ENCODE results near the gene CCDC106.

Gene CCDC106

DNA sequence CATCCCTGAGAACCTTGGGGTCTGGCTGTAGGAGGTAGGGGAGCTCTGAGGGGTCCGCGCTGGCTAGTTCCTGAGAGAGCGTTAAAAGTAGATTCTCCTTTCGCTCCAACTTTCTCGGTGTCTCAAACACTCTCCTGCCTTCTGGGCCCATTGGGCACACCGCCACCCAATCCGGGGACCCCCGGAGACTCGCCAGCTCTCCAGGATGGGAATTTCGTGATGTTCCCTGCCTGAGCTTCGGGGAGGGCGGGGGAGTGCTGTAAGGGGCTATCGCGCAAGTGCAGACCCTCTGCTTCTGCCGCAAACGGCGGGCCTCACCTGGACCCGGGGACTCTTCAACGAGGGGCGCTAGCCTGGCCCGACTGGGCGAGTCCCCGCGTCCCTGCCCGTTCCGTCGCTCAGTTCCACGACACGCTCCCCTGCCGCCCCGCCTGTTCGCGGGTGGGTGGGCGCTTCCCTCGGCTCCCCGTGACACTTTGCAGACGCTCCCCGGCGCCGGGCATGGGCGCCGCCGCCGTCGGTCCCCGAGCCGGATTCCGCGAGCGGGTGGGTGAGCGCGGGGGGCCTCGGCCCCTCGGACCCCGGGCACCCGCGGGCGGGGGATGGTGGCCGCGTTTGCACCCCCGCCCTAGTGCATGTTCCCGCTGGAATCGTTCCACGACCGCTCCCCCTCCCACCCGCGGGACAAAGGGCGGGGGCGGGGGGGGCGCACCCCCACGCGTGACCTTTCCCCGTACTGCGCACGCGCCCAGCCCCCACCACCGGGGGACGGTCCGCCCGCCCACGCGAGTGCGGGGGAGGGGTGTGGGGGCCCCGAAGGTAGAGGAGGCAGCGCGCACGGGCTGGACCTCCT lies at the start of gene CCDC106:
Gene CCDC106 (plus strand): TSS at position 481 of the 853 bp plus-strand sequence. CDS start 835 bp downstream, outside the sequence.
- peak; percentile 68 to 75 for DNase-seq

DNA sequence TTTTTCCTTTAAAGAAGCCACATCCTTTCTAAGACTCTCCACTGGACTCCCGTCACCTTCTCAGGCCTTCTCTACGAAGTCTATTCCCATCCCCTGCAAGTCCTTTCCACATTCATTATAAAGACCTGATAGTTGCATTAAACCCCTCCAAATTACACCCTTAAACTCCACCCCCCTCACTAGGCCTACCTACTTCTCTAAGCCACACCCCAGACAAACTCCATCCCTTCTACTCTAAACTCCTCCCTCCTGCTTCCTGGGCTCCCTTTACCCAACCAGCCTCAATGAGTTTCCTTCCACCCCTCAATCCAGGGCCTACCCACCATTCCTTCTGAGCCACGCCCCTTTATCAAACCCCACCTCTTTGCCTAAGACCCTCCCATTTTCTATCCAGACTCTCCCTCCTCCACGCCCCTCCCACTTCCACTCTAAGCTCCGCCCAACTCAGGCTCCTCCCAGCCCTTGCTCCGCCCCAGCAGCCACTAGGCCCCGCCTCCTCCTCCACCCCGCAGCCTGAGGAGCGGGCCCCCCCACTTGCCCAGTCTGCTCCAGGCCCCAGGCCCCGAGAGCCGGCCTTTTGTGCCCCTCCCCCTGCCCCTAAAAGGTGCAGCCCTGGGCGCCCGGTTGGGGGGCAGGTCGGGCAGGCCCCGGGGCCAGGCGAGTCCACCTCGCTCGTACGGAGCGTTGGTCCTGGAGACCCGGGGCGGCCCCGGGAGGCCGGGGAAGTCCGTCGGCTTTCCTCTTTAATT lies 49.1 kb upstream of the CCDC106 start:
- DNase-seq: peak; percentile 97

DNA sequence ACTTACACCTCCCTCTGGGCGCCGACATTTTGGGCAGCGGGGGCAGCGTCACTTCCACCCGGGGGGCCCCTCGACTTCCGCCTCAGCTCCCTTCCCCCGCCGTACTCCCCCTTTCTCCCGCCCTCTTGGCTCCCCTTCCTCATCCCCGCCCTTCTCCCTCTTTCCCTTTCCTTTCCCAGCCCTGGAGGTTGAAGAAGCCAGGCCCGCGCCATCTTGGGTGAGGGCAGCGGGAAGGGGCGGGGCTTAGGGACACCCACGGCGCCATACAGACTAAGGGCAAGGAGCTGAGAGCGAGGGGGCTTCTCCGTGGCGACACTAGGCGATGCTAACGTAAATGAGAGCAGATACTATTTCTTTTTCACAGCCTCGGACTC lies 48.6 kb upstream of the CCDC106 start, which contains the start of gene FIZ1:
Gene FIZ1 (minus strand): TSS at position 50 of the 374 bp plus-strand sequence. CDS start 1,652 bp downstream, outside the sequence.
- peak; percentile 97 for DNase-seq

DNA sequence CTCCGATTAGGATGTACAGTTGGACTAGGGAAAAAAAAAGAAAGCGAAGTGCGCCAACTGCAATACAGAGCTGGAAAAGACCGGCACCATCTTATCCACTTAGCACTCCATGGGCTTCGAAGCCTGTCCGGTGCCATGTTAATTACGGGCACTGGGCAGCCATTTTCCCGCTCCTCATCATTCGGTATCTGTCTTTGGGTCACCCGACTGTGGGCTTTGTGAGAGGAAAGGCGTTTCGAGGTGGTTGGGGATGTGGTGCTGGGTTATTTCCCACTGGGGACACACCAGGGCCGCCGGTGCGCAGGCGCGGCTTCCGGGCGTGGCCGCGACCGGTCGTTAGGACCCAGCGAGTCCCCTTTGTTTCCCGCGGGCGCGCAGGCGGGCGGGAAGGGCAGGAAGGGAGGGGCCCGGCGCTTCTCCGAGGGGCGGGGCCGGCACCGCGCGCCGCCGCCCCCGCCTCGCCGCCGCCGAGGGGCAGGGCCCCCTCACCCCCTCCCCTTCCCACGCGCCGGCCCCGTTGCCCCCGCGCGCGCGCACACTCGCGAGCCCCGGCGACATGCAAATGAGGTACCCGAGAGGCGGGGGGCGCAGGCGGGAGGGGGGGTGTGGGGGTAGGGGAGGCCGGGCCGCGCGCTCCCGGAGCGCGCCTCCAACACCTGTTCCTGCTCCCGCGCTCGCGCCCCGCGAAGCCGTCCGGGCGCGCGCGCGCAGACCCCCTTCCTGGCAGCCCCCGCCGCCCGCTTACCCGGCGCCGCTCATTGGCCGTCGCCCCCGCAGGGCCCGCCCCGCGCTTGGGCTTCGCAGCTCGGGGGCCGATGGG lies 48.0 kb upstream of the CCDC106 start, which contains the start of gene ZNF524:
Gene ZNF524 (plus strand): TSS at position 447 of the 820 bp plus-strand sequence. CDS start 1,825 bp downstream, outside the sequence.
- peak; percentile 82 to 86 for DNase-seq

DNA sequence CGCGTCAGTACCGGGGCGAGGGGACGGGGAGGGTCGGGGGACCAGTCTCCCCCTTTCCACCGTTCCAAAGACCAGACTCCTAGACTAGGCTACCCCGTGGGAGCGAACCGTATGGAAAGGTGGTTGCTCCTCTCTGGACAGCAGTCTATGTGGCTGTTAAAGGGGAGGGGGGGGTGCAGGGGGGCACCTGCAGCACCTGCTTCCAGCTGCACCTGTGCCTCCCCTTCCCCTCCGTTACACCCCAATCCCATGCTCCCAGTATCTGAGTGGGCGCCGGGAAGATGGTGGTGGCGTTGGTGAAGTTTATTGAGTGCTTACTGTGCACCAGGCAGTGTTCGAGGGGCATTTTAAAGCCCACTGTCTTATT lies 47.4 kb upstream of the CCDC106 start:
- no peak for DNase-seq

DNA sequence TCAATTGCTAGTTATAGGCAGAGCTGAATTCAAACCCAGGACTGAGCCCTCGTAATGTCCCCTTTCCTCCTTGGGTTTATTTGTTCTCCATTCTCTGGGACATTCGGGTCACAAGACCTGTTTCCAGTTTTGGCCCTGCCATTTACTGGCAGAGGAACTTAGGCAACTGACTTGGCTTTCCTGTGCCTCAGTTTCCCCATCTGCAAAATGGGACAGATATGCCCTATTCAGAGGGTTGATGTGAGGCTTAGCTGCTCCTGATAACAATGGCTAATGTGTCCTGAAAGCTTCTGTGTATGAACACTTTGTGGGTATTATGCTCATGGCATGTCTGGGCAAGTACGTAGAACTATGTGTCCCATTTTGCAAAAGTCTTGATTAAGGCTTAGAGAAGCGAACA lies 46.9 kb upstream of the CCDC106 start:
- DNase-seq: no peak

DNA sequence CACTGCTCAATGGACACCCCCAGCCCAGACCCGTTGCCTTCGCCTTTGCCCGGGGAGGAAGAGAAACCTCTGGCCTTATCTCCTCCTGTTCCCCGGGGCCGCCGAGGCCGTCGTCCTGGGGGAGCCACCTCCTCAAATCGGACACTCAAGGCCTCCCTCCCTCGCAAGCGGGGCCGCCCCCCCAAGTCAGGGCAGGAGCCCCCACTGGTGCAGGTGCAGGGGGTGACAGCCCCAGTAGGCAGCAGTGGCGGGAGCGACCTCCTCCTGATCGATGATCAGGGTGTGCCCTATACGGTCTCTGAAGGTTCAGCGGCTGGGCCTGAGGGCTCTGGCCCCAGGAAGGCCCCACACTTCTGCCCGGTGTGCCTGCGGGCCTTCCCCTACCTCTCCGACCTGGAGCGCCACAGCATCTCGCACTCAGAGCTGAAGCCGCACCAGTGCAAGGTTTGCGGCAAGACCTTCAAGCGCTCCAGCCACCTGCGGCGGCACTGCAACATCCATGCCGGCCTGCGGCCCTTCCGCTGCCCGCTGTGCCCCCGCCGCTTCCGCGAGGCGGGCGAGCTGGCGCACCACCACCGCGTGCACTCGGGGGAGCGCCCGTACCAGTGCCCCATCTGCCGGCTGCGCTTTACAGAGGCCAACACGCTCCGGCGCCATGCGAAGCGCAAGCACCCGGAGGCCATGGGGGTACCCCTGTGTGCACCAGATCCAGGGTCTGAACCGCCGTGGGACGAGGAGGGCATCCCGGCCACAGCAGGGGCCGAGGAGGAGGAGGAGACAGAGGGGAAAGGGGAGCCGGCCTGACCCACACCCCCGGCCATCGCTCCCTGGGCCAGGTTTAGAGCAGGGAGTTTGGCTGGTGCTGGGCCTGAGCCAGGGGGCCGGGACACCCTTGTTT lies 45.7 kb upstream of the CCDC106 start:
- no peak for DNase-seq

DNA sequence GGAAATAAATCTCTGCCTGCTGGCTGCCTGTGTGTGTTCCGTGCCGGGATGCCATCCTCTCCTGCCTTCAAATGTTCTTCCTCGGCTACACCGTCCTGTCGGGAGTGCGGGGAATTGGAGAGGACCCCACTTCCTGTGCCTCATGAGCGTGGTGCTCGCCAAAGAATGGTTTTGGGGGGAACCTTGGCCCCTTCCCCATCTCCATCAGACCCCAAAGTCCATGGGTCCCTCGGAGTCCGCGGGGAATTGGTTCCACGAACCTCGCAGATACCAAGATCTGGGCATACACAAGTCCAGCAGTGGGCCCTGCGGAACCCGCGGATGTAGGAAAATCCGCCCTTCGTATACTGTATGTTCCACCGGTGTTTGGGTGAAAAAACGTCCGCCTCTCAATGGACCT lies 44.9 kb upstream of the CCDC106 start:
- DNase-seq: no peak

DNA sequence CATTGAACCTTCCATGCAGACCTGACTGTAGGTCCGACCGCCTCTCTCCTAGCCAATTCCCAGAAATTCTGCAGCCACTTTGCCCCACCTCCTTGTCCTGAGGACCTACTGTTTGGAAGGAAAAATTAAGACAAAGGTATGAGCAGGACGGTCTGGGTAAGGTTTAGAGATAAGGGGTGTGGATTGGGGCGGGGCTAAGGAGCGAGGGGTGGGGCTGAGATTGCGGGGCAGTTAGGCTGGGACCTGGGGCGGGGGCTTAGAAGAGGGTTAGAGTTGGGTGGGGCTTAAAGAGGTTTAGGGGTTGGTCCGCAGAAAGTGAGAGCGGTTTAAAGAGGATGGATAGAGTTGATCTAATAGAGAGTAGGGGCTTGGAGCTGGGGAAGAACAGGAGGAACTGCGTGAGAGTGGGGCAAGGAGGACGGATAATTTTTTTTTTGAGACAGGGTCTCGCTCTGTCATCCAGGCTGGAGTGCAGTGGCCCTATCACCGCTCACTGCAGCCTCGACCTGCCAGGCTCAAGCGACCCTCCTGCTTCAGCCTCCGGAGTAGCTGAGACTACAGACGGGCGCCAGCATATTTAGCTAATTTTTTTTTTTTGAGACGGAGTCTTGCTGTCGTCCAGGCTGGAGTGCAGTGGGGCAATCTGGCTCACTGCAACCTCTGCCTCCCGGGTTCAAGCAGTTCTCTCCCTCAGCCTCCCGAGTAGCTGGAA lies 44.3 kb upstream of the CCDC106 start:
- no peak for DNase-seq

DNA sequence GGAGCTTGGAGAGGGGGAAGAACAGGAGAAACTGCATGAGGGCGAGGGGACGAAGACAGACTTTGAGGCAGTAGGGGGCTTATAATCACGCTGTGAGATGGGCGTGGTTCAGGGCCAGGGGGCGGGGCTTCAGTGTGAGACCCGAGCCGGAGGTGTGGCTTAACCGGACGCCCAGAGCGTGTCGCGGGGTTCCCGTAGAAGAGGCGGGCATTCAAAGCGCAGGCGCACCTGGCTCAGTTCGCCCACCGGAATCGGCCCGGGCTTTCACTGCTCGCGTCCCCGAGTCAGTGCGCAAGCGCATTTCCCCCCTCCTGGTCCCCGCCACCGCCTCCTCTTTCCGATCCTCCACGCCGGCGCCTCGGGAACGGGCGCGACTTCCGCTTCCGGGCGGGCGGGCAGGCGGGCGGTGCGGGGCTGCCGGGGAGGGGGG lies 42.8 kb upstream of the CCDC106 start:
- DNase-seq: peak; percentile 95 to 99

DNA sequence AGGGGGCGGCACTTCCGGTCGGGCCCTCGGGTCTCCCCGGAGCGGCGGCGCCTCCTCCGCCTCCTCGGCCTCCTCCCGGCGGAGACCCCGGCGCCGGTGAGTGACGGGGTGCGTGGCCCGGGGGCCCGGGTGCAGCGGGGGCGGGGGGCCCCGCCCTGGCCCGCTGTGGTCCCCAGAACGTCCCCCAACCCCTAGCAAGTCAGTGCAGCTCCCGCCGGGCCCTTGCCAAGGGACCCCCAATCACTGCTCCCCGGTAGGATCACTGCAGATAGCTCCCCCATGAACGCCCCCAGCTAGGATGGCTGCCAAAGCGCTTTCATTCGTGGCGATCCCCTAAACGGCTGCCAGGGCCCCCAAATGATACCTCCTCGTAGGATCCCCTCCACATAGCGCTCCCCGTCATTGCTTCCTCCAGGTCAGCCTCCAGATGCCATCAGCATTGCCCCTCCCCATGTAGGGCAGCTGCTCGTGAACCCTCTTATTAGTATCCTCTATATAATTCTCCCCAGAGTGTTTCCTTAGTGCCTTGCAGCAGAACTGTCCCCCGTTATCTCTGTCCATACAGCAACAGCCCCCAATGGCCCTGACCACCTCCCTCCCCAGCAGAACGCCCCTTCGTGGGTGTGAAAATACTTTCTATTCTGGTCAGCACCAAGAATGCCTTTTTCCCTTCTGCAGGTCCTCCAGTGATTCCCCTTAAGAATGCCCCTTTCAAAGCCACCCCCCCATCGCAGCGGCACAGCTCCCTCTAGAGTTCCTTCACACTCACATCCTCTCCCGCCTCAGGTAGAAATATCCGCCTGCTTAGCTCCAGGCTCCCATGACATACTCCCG lies 42.2 kb upstream of the CCDC106 start, which contains the start of gene ZNF865:
Gene ZNF865 (plus strand): TSS at position 11 of the 834 bp plus-strand sequence. CDS start 7,972 bp downstream, outside the sequence.
- peak; percentile 84 to 89 for DNase-seq

DNA sequence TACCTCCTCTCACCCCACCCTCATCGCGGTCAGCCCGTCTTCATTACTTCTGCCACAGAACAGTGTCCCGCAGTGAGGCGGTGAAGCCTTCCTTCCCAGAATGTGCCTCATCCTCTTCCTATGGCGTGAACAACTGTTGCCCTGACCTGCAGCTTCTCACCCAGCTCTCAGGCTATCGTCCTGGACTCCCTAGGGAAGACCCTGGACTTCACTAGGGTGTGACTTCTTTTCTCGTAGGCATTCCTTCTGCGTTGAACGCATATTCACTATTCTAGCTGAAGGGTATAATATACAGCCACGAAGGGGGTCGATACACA lies 41.6 kb upstream of the CCDC106 start:
- DNase-seq: no peak

DNA sequence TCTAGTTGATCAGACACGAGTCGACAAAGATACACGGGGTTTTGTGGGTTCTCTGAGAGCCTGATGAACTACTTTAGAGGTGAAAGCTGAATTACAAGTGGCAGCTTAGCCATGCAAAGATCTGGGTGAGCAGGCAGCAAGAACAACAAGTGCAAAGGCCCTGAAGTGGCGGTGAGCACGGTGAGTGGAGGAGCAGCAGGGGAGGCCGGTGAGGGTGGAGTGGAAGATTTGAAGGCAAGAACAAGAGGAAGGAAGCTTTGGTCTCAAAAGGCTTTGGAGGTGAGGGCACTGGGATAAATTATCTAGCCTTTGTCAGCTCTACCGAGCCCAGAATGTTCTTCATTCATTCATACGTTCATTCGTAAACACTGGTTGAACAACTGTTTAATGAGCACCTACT lies 41.2 kb upstream of the CCDC106 start:
- DNase-seq: no peak

DNA sequence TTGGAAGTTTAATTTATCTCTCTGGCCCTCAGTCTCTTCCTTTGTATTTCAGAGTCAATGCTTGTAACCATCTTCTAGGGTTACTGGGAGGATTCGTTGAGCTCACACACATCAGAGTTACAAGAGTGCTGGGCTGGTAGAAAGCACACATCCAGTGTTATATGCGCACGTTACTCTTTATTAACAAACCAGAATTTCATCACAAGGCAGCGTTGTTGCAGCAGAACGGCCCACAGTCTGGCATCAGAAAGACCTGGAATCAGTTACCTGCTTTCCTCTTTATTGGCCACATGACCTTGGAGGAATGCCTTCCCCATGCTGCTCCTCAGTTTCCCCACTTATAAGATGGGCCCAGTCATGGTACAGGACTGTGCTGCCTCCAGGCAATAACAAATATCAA lies 38.7 kb upstream of the CCDC106 start:
- no peak for DNase-seq

DNA sequence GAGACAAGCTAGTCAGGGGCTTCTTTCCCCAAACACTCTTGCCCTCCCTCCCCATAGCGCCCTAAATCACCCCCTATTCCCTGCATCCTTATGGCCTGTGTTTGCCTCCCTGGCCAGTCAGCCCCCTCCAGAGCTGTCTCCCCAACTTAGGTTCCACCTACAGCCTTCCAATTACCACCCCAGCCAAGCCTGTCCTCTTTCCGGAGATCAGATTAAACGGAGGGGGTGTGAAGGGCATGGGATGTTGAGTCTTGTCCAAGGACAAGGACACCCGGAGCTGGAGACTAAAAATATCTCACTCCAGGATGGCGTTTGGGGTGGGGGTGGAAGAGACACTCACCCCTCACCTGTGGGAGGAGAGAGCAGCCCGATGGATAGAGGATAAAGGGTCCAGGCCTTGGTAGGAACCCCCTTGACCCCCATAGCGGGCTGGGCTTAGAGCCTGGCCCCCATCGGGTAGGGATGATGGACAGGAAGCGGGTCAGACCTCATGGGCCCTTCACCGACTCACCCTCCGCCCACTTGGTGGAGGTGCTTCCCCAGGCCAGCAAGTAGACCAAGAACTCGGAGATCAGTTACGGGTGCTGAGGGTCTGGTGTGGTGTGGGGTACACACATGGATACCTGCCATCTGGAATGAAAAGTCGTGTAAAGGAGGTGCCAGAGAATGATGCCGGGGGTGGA lies 36.6 kb upstream of the CCDC106 start:
- no peak for DNase-seq

DNA sequence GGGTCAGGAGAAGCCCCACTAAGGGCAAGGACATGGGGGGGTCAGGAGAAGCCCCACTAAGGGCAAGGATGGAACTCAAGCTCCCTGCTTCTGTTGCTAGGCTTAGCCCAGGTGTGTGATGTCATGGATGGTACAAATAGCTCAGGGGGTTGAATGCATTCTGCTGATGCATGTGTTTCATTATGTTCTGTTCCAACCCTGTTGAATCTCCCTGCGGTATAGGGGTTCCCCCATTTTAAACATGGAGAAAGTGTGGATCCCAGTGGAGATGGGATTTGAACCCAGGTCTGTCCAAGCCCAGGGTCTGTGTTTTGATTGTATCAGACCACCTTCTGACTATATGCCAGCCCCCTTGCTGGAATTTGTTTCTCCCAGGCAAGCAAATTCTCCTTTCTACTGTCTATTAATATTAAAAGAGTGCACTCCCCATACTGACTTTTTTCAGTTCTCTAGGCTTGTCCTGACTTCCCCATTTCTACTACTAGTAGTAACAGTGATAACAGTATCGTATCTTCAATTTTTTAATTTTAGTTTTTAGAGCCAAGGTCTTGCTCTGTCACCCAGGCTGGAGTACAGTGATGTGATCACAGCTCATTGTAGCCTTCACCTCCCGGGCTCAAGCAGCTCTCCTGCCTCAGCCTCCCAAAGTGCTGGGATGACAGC lies 35.9 kb upstream of the CCDC106 start:
- DNase-seq: no peak

DNA sequence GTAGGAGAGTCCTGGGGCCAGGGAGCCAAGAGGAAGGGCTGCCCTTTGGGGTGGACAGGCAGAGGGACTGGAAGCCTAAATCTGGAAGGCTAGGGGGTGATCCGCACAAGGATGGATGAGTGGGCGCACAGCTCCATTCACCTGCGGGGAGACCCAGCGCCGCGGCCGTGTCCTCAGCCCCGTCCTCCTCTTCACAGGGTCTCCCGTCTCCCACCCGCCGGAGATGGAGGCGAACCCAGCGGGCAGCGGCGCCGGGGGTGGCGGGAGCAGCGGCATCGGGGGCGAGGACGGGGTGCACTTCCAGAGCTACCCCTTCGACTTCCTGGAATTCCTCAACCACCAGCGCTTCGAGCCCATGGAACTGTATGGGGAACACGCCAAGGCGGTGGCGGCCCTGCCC lies 34.6 kb upstream of the CCDC106 start:
- DNase-seq: no peak

DNA sequence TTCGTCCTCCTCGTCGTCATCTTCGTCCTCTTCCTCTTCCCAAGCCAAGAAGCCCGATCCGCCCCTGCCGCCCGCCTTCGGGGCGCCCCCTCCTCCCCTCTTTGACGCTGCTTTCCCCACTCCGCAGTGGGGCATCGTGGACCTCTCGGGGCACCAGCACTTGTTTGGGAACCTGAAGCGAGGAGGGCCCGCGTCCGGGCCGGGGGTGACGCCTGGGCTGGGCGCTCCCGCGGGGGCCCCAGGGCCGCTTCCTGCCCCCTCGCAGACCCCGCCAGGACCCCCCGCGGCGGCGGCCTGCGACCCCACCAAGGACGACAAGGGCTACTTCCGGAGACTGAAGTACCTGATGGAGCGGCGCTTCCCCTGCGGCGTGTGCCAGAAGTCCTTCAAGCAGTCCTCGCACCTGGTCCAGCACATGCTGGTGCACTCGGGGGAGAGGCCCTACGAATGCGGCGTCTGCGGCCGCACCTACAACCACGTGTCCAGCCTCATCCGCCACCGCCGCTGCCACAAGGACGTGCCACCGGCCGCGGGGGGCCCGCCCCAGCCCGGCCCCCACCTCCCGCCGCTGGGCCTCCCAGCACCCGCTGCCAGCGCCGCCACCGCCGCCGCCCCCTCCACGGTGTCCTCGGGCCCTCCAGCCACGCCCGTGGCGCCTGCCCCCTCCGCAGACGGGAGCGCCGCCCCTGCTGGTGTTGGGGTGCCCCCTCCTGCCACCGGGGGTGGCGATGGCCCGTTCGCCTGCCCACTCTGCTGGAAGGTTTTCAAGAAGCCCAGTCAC lies 33.9 kb upstream of the CCDC106 start:
- no peak for DNase-seq
